Occipital lobe (tissue), 2 donors: ENCODE data around the gene DMAC2. TPM values are rescaled to one million over a fixed set of nuclear protein-coding genes. Genes with fewer than 3 reads are reported as not detected.
"Not testable (repeated sequence)": the region's sequence is repeated elsewhere in the genome, so short reads cannot be mapped to it uniquely, and the experiment has no call there.

Source experiments
- DNase-seq: peaks from one replicate; lab custom pipeline; 2025; lab: John Stamatoyannopoulos, UW
- total RNA-seq: library from RNA; depleted of rRNA; stranded (reverse); fragments of >200 nt; gene quantifications from one replicate; pipeline ENCODE4 v1.2.3, GENCODE V29; 2014

DMAC2 gene
- total RNA-seq, 1 donor from 2014 or later = 14.5 TPM

DNA sequence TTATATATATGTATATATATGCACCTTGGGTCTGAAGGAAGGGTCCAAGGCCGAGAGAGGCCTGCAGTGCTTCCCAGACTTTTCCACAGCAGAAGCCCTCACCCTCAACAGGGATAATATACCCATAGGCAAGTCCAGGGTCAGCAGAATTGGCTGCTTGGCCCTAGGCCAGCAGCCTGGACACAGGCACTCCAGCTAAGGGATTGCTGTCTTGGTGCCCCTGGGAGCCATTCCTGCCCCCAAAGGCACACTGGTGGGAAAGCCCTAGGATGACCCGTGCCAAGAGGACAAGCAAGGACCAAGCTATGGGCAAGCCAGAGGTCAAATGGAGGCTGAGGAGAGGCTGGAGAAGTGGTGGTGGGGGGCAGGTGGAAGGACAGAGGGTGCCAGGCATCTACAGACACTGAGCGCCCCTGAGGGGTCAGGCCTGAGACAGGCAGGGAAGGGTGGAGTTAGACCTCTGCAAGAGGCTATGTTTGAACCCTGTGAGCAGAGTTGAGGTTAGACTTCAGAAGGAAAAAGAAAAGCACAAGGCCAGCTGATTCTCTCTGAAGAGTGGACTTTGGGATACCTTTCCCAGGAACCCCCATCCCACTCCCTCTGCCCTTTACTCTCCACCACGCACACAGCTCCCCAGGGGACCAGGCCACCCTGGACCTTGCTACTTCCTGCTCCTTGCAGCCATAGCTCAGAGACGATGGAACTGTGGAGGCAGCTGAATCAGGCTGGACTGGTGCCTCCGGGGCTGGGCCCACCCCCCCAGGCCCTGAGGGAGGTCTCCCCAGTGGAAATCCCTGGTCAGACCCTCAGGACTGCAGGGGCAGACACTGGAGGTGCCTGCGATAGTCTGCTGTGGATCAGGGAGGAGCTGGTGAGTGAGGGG lies 3.0 kb upstream of the DMAC2 start, which contains the start of gene ERICH4:
ERICH4 (plus strand) TSS at position 684 of the 883 bp plus-strand sequence; CDS start at position 698, 14 bp downstream.
- DNase-seq = no peak

DNA sequence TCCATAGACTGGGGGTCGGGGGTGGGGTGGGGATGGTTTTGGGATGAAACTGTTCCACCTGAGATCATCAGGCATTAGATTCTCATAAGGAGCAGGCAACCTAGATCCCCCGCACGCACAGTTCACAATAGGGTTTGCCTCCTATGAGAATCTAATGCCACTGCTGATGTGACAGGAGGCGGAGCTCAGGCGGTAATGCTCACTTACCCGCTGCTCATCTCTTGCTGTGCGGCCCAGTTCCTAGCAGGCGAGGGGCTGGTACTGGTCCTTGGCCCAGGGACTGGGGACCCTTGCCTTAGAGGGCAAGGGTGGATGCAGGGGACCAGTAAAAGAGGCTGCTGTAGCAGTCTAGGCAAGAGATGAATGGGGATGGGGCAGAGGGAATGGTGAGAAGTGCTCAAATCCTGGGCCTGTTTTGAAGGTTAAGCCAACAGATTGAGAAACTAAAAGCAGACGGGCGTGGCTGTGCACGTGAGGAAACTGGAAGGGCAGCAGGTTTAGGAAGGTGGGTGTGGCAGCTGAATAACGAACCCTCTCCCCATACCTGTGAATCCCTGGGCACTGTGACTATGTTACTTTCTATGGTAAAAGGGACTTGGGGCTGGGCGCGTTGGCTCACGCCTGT lies 1.7 kb upstream of the DMAC2 start:
- DNase-seq = no peak

DNA sequence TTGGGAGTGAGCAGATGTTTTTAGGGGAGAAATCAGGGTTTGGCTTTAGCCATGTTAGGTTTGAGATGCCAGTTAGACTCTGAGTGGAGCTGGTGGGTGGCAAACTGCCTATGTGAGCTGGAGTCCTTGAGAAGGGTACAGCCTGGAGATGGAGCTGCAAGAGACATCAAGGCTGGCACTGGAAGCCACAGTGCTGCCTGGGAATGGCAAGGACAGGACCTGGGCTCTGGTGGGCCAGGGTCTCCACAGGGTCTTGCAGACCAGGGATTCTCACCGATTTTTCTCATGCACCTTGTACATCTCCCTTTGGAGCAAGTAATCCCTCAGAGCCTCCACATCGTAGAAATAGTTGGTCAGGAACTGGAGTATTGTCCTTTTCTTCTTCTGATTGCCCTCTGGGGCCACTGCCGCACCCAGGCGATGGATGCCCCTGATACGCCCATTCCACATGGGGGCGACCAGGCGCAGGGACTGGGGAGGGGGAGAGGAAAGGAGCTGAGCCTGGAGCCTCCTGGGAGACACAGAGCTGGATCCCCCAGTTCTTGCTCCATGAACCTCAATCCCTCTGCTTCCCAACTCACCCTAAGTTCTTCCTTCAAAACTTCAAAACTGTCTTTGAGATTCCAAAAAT lies 1.7 kb downstream of the DMAC2 start:
- no peak for DNase-seq

DNA sequence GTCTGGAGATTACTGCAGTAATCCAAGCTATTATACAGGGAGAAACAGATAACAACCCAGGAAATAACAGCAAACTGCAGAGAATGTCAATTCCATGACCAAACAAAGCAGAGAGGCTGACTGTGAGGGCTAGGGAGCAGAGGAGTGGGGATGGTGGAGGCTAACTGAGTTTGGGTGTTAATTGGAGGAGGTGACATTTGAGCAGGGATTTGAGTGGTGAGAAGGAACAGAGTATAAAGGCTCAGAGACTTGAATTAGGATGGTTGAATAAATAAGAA lies 3.1 kb downstream of the DMAC2 start:
- DNase-seq = no peak

DNA sequence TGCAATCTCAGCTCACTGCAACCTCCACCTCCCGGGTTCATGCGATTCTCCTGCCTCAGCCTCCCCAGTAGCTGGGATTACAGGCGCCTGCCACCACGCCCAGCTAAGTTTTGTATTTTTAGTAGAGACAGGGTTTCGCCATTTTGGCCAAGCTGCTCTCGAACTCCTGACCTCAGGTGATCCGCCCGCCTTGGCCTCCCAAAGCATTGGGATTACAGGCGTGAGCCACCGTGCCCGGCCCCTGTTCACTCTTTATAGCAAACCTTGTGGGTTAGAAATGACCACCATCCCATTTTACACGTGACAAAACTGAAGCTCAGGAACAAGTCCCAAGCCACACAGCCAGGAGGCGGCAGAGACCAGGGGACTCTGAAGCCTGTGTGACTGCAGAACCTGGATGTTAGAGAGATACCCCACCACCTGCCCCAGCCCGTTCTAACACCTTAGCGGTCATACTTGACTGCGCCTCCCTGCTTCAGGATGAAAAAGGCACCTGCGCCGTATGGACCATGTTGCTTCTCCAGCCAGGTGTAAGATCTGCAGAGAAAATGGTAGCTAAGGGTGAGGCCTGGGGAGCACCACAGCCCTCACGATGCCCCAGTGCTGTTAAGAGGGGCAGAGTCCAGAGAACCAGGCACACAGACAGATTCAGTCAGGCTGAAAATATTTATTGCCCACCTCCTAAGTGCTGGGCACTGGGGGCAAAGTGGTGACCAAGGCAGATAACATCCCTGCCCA lies 3.6 kb downstream of the DMAC2 start:
- no peak for DNase-seq

DNA sequence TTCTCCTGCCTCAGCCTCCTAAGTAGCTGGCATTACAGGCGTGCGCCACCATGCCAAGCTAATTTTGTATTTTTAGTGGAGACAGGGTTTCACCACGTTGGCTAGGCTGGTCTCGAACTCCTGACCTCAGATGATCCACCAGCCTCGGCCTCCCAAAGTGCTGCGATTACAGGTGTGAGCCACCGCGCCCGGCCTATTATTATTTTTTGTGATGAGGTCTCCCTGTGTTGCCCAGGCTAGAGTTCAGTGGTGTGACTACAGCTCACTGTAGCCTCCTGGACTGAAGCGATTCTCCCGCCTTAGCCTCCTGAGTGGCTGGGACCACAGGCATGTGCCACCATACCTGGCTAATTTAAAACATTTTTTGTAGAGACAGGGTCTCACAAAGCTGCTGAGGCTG lies 4.3 kb downstream of the DMAC2 start:
- not testable (repeated sequence) for DNase-seq

DNA sequence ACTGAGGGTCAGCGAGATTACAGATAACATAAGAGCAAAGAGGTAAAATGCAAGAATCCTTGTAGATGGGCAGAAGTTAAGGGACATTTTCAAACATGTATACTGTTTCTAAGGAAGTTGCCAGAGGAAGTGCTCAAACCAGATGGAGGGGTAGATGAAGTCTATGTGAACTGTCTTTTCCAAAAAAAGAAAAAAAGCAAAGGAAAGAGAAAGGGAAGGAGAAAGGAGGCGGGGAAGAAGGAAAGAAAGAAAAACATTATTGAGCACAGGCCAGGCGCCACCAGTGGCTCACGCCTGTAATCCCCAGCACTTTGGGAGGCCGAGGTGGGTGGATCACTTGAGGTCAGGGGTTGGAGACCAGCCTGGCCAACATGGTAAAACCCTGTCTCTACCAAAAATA lies 5.3 kb downstream of the DMAC2 start:
- DNase-seq = no peak

DNA sequence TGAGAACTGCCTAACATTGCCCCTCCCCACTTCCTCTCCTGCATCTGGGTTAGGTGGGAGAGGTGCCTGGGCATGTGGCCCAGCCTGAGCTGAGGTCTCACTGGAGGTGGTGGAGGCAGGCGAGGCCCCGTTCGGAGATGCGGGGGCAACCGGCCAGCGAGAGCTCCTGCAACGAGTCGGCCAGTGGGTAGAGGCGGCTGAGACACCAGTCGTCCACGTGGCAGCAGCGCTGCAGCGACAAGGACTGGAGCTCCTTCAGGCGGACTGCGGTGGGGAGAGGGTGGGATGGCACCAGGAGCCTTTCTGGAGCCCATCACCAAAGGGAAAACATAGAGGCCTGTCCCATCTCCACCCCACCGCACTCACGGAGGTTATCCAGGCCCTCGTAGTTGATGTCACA lies 6.5 kb downstream of the DMAC2 start:
- peak; percentile 13 for DNase-seq

DNA sequence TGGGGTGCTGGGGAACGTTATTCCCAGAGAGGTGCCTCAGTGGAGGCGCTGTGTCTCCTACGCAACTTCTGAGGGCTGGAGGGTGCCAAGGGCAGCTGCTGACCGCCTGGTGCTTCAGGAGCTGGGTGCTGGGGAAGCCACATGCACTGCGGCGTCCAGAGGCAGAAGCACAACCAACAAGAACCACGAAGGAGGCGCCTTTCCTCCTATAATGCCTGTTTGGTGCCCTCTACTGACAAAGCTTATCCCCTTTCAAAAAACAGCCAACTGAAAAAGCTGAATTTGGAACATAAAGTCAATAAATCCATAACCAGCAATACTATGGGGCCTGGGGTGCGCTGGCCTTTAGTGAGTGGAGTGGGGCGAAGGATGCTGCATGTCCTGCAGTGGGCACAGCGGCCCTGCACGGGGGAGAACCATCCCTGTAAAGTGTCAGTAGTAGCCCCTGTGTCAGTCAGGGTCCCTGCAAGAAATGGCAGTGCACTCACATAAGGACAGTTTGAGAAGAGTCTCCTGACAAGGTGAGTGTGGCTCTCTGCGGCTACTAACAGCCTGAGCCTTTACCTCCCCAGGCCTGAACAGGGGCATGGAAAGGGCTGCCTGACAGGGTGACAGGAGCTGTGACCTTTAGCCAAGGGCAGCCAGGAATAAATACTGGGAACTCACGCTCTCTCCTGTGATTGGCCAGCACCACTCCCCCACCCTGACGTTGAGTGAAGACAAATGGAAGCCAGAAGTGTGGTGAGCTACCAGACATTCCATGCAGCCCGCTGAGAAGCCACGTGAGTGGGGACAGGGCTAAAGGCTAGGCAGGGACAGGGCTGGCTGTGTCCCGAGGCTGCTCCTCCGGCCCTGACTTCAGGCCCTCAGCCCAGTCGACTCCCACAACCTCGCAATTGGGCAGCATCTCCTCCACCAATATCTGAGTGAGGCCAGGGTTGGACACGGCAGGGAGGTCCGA lies 8.0 kb downstream of the DMAC2 start:
- DNase-seq = no peak

DNA sequence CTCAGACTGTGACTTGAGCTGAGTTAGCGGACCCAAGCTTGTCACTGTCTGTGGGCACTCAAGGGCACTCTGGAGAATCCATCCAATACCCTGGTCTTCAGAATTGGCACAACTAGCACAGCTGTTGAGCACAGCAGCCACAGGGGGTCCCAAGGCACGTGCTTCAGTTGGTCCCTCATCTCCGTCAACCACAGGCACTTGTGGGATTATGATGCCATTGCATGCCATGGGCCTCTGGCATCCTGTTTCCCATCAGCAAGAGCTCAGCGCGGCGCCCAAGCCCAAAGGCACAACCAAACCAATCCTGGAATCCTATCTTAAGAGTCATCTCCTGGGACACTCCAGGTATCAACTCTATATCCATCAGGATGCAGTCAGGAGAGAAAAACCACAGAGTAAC lies 8.8 kb downstream of the DMAC2 start:
- DNase-seq = no peak

DNA sequence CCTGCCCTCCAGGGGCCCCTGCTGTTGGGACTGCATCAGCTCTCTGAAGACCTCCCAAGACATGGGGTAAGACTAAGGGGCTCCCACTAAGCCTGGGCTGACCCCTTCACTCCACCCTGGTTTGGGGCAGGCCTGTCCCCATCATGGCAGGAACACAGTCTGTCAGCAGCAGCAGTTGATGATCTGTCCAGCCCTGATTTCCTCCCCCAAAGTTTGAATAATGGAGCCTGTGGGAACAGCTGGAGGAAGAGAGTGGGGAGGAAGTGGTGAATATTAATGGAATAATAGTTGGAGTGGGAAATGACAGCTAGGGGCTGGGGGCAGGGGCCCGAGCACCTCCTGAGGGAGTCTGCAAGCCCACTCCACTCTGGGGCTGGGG lies 11.2 kb downstream of the DMAC2 start:
- no peak for DNase-seq

DNA sequence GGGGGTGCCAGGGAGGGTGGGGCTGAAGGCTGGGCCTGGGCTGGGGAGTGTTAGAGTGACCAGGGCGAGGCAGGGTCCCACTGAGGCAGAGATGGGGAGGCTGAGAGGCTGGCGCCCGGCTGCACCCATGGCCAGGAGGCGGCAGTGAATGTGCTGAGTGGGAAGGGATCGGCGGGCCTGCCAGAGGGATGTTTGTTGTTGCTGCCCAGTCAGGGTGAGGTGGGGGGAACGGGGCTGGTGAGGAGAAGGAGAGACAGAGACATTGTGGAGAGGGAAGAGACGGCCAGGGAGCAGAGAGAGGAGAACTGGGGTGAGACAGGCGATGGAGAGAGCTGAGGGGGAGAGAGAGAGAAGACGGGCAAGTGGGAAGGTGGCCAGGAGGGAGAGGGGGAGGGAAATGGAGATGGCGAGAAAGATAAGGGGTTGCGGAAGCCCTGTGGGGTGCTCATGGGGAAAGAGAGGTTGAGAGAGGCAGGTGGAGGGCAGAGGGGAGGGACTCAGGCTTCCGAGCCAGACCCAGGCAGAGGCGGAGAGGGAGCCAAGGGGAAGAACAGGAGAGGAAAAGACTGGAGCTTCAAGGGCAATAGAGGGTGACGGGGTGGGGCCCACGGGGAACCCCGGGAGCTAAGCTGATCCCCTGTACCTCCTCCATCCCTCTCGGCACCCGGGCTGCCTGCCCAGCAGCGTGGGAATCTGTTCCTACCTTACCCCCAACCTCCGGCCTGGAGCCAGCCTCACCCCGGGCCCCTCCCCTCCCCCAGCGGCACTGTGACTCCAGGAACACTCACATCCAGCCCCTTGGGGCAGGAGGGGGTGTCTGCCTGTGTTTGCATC lies 11.8 kb downstream of the DMAC2 start:
- DNase-seq = peak; percentile 23

DNA sequence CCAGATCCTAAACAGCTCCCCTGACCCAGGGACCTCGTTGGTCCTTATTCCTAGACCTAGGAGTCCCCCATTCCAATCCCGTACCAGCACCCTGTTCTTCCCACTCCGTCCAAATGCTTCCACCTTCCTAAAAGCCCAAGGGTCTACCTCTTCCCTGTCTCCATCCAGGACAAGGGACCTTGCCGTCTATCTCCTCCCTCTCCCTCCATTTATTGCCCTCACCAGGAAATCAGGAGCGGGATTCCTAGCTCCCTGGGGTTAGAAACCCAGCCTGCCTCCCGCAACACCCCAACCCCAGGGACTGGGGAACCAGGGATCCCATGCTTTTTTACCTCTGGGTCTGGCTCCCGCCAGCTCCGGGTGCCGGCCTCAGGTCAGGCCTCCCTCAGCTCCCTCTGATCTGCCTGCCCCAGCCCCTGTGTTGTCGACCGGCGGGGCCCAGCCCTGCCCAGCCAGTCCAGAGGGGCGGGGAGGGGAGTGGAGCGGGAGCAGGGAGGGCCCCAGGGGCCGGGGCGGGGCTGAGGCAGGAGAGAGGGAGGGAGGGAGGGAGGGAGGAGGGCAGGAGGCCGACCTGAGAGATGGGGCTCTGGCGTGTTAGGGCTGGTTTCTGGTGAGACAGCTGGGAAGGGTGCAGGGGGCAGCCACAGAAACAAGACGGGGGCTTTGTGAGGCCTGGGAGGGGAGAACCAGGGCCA lies 12.6 kb downstream of the DMAC2 start, which contains the start of gene B3GNT8:
B3GNT8 (minus strand) TSS at position 423 of the 695 bp plus-strand sequence. CDS start 596 bp downstream, outside the sequence.
- no peak for DNase-seq

DNA sequence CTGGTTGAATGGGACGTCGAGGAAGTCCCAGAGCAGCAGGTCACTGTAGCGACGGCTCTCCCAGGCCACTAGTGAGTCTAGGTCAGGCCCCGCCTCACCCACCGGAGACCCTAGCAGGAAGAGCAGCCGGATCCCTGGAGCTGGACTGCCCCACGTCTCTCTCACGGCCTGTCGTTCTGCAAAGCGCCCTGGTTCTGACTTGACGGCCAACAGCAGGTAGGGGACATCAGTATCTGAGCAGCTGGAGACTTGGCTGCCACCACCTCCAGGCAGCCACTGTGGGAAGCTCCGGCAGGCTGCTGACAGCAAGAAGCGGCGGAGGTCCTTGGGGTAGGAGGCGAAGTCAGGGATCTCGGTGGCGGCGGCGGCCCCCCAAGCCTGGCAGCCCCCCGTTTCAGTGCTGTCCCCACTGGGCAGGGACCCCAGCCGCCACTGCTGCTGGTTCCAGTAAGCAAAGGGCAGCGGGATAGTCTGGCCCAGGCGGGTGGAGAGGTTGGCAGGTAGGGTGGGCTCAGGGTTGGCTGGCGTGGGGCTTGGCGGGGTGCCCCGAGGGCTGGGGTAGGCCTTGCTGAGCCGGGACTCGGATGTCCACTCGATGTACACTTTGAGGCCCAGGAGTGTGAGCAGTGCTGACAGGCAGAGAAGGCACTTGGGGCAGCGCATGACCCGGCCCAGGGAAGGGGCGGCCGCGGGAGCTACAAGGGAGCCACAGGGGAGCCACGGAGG lies 13.4 kb downstream of the DMAC2 start:
- no peak for DNase-seq

DNA sequence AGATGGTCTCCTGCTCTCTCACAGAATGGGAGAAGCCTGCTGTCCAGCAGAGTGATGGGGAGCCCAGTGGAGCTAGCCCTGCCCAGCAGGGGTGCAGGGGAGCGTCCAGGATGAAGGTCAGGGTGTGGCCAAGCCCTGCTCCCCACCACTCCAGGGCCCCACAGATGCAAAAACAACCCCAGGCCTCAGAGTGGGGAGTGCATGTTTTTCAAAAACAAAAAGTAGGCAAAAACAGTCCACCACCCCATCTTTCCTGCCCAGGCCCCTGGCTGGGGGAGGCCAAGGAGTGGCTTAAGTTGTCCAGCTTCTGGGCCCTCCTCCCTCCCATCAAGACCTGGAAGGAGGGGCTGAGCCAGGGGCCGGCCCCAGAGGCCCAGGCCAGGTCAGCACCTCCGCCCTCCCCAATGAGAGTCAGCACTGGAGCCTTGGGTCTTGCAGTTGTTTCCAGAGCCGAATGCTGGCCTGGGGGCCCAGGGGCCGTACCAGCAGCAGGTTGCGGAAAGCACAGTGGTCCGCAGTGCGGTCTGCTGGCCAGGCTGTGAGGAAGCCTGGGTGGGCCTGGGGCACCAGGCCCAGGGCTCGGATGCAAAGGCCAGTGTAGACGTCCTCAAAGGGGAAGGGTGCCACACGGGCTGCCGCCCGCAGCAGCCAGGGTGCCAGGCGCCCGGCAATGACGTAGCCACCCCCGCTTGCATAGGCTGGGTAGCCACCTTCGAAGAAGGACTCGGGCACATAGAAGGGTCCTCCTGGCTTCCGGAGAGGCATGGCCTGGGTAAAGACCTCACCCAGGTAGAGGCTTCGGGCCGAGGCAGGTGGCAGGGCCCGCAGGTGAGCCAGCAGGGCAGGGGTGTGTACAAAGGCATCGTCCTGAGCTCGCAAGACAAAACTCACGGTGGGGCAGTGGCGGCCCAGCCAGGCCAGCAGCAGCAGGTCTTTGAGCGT lies 14.3 kb downstream of the DMAC2 start:
- no peak for DNase-seq

DNA sequence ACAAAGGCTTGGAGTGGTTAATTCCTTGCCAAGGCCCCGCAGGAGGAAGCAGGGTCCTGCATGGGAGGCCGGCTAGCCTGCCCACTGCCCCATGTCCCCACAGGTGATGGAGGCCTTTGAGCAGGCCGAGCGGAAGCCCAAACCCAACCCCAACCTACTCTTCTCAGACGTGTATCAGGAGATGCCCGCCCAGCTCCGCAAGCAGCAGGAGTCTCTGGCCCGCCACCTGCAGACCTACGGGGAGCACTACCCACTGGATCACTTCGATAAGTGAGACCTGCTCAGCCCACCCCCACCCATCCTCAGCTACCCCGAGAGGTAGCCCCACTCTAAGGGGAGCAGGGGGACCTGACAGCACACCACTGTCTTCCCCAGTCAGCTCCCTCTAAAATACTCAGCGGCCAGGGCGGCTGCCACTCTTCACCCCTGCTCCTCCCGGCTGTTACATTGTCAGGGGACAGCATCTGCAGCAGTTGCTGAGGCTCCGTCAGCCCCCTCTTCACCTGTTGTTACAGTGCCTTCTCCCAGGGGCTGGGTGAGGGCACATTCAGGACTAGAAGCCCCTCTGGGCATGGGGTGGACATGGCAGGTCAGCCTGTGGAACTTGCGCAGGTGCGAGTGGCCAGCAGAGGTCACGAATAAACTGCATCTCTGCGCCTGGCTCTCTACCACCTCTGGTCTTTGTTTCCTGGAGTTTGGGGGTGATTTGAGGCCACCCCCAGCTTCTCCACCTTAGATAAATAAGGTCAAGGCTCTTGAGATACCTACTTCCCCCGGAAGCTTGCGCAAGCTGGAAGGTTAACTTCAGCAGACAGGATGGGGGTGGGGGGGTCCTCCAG lies 15.2 kb downstream of the DMAC2 start:
- DNase-seq = no peak
